NB4 (cell line): ENCODE data around the gene ARAF.
A peak's percentile ranks its signal among the peaks of the same experiment; 100 is the strongest.

Source experiments
- TF ChIP-seq, protein P1 (sequence below): IDR thresholded peaks from 2 replicates; pipeline ENCODE4 v1.6.1; 2011; ENCODE audit warnings: low read depth, low read length
- TF ChIP-seq, protein P2 (sequence below): IDR thresholded peaks from one replicate; pipeline ENCODE4 v1.5.1; 2012; ENCODE audit warnings: low read depth, low read length

DNA sequence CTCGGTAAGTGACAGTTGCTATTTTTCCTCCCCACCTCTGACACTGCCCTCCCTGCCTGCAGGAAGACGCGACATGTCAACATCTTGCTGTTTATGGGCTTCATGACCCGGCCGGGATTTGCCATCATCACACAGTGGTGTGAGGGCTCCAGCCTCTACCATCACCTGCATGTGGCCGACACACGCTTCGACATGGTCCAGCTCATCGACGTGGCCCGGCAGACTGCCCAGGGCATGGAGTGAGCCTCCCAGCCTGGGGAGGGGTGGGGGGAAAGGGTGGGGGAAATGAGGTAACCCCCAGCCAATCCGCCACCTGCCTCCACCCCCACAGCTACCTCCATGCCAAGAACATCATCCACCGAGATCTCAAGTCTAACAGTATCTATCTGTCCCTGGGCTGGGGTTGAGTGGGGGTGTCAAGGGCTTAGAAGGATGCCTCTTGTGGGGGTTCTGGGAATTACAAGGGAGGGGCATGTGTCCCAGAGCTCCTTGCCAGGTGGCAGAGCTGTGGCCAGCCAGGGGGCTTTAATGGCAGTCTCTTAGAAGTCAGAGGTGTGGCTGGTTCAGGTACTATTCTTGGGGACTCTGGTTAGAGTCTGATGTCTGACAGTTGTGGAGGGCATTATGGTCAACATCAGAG is 7.8 kb downstream of the ARAF start:
- TF ChIP-seq, protein P1, sequence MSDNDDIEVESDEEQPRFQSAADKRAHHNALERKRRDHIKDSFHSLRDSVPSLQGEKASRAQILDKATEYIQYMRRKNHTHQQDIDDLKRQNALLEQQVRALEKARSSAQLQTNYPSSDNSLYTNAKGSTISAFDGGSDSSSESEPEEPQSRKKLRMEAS, result no peak
- TF ChIP-seq, protein P2, sequence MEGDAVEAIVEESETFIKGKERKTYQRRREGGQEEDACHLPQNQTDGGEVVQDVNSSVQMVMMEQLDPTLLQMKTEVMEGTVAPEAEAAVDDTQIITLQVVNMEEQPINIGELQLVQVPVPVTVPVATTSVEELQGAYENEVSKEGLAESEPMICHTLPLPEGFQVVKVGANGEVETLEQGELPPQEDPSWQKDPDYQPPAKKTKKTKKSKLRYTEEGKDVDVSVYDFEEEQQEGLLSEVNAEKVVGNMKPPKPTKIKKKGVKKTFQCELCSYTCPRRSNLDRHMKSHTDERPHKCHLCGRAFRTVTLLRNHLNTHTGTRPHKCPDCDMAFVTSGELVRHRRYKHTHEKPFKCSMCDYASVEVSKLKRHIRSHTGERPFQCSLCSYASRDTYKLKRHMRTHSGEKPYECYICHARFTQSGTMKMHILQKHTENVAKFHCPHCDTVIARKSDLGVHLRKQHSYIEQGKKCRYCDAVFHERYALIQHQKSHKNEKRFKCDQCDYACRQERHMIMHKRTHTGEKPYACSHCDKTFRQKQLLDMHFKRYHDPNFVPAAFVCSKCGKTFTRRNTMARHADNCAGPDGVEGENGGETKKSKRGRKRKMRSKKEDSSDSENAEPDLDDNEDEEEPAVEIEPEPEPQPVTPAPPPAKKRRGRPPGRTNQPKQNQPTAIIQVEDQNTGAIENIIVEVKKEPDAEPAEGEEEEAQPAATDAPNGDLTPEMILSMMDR, result peak; percentile 31
